Heart right ventricle (tissue), 16 donors: Measurements from ENCODE around the gene ITPRIPL2. TPM values are rescaled to one million over a fixed set of nuclear protein-coding genes. Genes with fewer than 3 reads are reported as not detected.

ENCODE experiments used
- ATAC-seq, 8 donors: fragments of 200-7000 bp; cut with Tn5 transposase; one replicate each; pipeline ENCODE4 v1.9.1; 2020; ENCODE audit warnings: mild to moderate bottlenecking in 8 of 8, moderate library complexity in 8 of 8, moderate number of reproducible peaks in 1 of 8
- DNase-seq, 2 donors: peaks; one replicate each; pipeline ENCODE4 v3.0.0-alpha.2; 2020
- H3K27ac ChIP-seq, 10 donors: fragments of 200-600 bp; sonication (generic) in 2 of 10; one replicate each; pipeline versions ENCODE4 v1.5.0 to v1.8.0; 2020 to 2022; ENCODE audit warnings: mild to moderate bottlenecking in 3 of 10
- H3K27me3 ChIP-seq, 7 donors: fragments of 200-600 bp; one replicate each; pipeline ENCODE4 v1.8.0; 2021 to 2022; ENCODE audit warnings: mild to moderate bottlenecking in 2 of 7
- H3K36me3 ChIP-seq, 9 donors: fragments of 200-600 bp; sonication (generic) in 1 of 9; one replicate each; pipeline versions ENCODE4 v1.5.0 to v1.8.0; 2020 to 2022; ENCODE audit warnings: mild to moderate bottlenecking in 2 of 9
- H3K4me1 ChIP-seq, 9 donors: fragments of 200-600 bp; sonication (generic) in 1 of 9; one replicate each; pipeline versions ENCODE4 v1.5.0 to v1.8.0; 2020 to 2022; ENCODE audit warnings: mild to moderate bottlenecking in 4 of 9
- H3K4me3 ChIP-seq, 10 donors: fragments of 200-600 bp; sonication (generic) in 2 of 10; one replicate each; pipeline versions ENCODE4 v1.5.0 to v1.8.0; 2020 to 2022; ENCODE audit warnings: mild to moderate bottlenecking in 7 of 10, moderate library complexity in 2 of 10
- H3K9me3 ChIP-seq, 11 donors: fragments of 200-600 bp in 10 of 11; sonication (generic) in 2 of 11; one replicate each; pipeline versions ENCODE4 v1.5.0 to v1.8.0; 2013 to 2022; ENCODE audit warnings: mild to moderate bottlenecking in 2 of 11, control low read depth in 1 of 11, moderate library complexity in 1 of 11
- CTCF ChIP-seq, 9 donors: fragments of 200-600 bp; sonication (generic) in 2 of 9; IDR thresholded peaks; one replicate each; pipeline versions ENCODE4 v1.5.0 to v1.8.0; 2021 to 2022; ENCODE audit warnings: antibody characterized with exemption in 9 of 9, mild to moderate bottlenecking in 5 of 9, moderate library complexity in 1 of 9
- WGBS, 2 donors: extraction: QIAGEN DNeasy Blood & Tissue Kit; methylation state at CpG; one replicate each; pipeline ENCODE4 v1.1.7; 2013; ENCODE audit warnings: inconsistent platforms in 1 of 2; 5-methylcytosine and 5-hydroxymethylcytosine counted together
- intact Hi-C, 10 donors: fragments of 100-400 bp; cut with DNase I; formaldehyde crosslinking; loops; one replicate each; pipeline versions ENCODE4 v1.11.1 to v1.14.2; 2022
- polyA plus RNA-seq, 2 donors: library from polyadenylated mRNA; stranded (reverse); fragments of 200-250 nt; gene quantifications; one replicate each; pipeline ENCODE4 v1.2.3, GENCODE V29; 2013
- total RNA-seq, 10 donors: library from RNA; stranded (reverse); fragmentation: NEBNext Ultra II Directional in 3 of 10; extraction: Animal tissue kit (Norgen Biotek cat#: 25700) in 3 of 10; gene quantifications; one replicate each; pipeline versions ENCODE4 v1.2.1 to v1.2.4, GENCODE V29; 2021 to 2023
- donor health status: Arrhythmogenic right ventricular cardiomyopathy.
- donor health status: ischemic (EF 13 %, LVEDD 7.1; RV severe dilation, severe dysfunction).
- donor health status: healthy with polysubstance abuse.
- donor health status: DM: no; HTN: yes; CAD: no.
- donor health status: DM: no; HTN: no; CAD: no.
- donor health status: ischemic (EF 25% LVEDD 6.9; RV normal size, moderate dysfunction).
- donor health status: ischemic (EF 25% LVEDD 5.7; RV mildly dilated, moderate dysfunction).
- donor health status: healthy.
- donor health status: DM: yes; HTN: yes; CAD: no.
- donor health status: Ischemic cardiomyopathy.
- donor health status: ischemic (EF 35%, LVEDD 5.7; RV mildly dilated, moderate dysfunction).
- donor health status: nonischemic (EF 11% LVEDD 7.7; RV severe dilation, severe dysfunction).
- donor health status: DM: yes; HTN: yes; CAD: no.
- donor health status: PGD.
- donor health status: ischemic (EF 29% LVEDD 5.4; RV normal size, mild dysfunction).
- donor health status: nonischemic (EF 23%, LVEDD 6.1; RV moderate dilation, normal function).

ITPRIPL2 gene
- total and polyA plus RNA-seq, 12 donors = 5.0 to 30.6 (median 13.1) TPM

- Histone ChIP-seq H3K4me1 (peaks cover 0 to 39% (median 11%) of the 10 kb centered on the region in 9 donors), H3K27ac (no peak overlapping the region), H3K36me3 (no peaks in the 10 kb centered on the region), H3K27me3 (peaks cover 0 to 13% (median 0%) of the 10 kb centered on the region in 7 donors), H3K4me3 (no peak overlapping the region), H3K9me3 (peaks cover 0 to 4% (median 0%) of the 10 kb centered on the region in 11 donors)
- intact Hi-C loops = loop anchor here in 9 of 10 donors (5.0 to 10.0 kb wide), 8 partner anchors 75 to 418 kb away; partner anchors contain the start of gene SYT17 (in 2 of the 9)
- 66 to 76% methylated on average over 3 of the region's 3 CpGs for WGBS, 2 donors
- TF ChIP-seq CTCF (IDR thresholded peaks at IDR 0.05) = no peak
- no peak for DNase-seq
- ATAC-seq = no peak
Measured at GRCh38 chr16:19089410-19089955, 24.3 kb upstream of the ITPRIPL2 start.

- Histone ChIP-seq H3K27ac (no peak overlapping the region), H3K4me1 (peaks cover 0 to 34% (median 5%) of the 10 kb centered on the region in 9 donors), H3K36me3 (no peaks in the 10 kb centered on the region), H3K4me3 (no peak overlapping the region), H3K27me3 (peaks cover 0 to 5% (median 0%) of the 10 kb centered on the region in 7 donors), H3K9me3 (peaks cover 0 to 4% (median 0%) of the 10 kb centered on the region in 11 donors)
- WGBS, 2 donors = 95 to 98% methylated on average over 6 of the region's 6 CpGs
- DNase-seq (no peak), ATAC-seq (no peak)
- intact Hi-C loops = no loop called here
- TF ChIP-seq CTCF (IDR thresholded peaks at IDR 0.05) = no peak
Measured at GRCh38 chr16:19090916-19091315, 22.8 kb upstream of the ITPRIPL2 start.

- Histone ChIP-seq H3K4me3 (no peak overlapping the region), H3K27ac (peak overlapping the region in 3 of 10 donors; percentile 26 to 33 (median 26)), H3K36me3 (no peaks in the 10 kb centered on the region), H3K4me1 (peaks cover 0 to 14% (median 0%) of the 10 kb centered on the region in 9 donors), H3K27me3 (no peaks in the 10 kb centered on the region), H3K9me3 (peaks cover 0 to 4% (median 0%) of the 10 kb centered on the region in 11 donors)
- intact Hi-C loops = no loop called here
- WGBS, 2 donors = 80 to 85% methylated on average over 2 of the region's 2 CpGs
- ATAC-seq = no peak
- no peak for TF ChIP-seq CTCF (IDR thresholded peaks at IDR 0.05)
- DNase-seq = no peak
Measured at GRCh38 chr16:19092653-19093410, 20.9 kb upstream of the ITPRIPL2 start.

GRCh38 chr16:19093631-19094541 lies 19.9 kb upstream of the ITPRIPL2 start:
- Histone ChIP-seq H3K27me3 (no peaks in the 10 kb centered on the region), H3K9me3 (peaks cover 0 to 9% (median 0%) of the 10 kb centered on the region in 11 donors), H3K4me3 (no peak overlapping the region), H3K36me3 (no peaks in the 10 kb centered on the region), H3K4me1 (peaks cover 0 to 9% (median 0%) of the 10 kb centered on the region in 9 donors), H3K27ac (no peak overlapping the region)
- no peak for DNase-seq
- ATAC-seq = no peak
- intact Hi-C loops = no loop called here
- 86 to 87% methylated on average over 15 of the region's 15 CpGs for WGBS, 2 donors
- no peak for TF ChIP-seq CTCF (IDR thresholded peaks at IDR 0.05)
